HG02884 (cell line): ENCODE data around the gene CCNK.

ENCODE experiments used
- ATAC-seq: cut with Tn5 transposase; IDR thresholded peaks from one replicate; pipeline ENCODE4 v1.9.1; 2021; ENCODE audit warnings: mild to moderate bottlenecking, moderate library complexity; ENCODE audit not compliant: unreplicated experiment

Gene CCNK

DNA sequence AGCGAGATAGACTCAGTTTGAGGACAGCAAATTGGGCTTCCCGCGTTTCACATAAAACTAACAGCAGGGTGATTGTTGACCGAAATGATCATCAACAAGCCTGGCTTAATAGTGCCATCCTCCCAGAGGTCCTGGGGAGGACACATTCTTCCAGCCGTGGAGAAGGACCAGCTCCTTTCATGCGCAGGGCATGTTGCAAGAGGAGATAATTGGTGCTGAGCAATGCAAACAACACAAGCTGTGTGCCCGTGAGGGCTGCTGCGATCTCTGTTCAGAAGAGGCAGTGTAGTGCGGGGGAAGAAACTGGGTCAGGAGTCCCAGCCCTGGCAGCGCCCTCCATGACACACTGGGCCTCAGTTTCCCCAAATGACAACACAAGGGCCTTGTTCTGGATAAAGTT is 68.5 kb downstream of the CCNK start:
- ATAC-seq: no peak

DNA sequence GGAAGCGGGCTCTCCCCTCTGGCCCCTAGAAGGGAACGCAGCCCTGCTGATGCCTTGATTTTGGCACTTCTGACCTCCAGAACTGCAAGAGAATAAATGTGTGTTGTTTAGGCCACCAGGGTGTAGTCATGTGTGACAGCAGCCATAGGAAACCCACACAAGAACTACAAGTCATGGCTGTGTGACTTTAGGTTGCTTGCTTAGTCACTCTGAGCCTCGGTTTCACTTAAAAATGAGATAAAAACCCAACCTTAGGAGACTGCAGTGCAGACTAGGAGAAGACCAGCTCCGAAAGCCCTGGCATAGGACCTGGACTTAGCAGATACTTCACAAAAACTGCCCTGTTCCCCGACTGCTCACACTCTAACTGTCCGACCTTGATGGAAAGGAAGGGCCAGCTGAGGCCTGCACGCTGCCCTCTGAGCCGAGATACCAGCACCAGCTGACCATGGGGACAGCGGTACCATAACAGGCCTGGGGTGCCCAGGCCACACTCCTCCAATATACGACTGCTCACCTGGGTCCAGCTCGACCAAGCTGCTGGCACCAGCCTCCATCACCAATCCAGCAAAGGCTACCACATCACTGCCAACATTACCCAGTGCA is 69.3 kb downstream of the CCNK start:
- ATAC-seq: no peak

DNA sequence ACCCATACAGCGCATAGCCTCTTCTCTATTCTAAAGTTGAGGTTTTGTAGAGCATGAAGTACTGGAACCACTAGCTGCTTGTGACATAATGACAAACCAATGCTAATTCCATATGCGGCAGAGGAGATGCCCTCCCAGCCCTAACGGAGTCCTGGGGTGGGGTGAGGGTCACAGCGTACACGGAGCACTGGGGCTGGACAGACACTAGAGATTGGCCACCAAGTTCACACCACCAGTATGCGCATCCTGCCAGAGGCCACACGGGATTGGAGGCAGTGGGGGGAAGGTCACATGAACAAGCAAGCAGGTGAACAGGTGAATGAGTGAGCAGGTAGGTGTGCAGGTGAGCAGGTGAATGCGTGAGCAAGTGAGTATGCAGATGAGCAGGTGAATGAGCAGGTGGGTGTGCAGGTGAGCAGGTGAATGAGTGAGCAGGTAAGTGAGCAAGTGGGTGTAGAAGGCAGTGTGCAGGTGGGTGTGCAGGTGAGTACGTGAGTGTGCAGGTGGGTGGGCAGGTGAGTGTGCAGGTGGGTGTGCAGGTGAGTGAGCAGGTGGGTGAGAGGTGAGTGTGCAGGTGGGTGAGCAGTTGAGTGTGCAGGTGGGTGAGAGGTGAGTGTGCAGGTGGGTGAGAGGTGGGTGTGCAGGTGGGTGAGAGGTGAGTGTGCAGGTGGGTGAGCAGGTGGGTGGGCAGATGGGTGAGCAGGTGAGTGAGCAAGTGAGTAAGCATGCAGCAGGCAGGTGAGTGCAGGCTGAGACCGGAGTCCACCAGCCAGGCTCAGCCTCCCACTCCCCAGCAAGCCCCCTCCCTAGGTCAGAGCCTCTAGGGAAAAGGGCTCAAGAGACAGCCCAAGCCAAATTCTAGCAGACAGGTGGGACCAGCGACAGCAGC is 70.1 kb downstream of the CCNK start:
- no peak for ATAC-seq

DNA sequence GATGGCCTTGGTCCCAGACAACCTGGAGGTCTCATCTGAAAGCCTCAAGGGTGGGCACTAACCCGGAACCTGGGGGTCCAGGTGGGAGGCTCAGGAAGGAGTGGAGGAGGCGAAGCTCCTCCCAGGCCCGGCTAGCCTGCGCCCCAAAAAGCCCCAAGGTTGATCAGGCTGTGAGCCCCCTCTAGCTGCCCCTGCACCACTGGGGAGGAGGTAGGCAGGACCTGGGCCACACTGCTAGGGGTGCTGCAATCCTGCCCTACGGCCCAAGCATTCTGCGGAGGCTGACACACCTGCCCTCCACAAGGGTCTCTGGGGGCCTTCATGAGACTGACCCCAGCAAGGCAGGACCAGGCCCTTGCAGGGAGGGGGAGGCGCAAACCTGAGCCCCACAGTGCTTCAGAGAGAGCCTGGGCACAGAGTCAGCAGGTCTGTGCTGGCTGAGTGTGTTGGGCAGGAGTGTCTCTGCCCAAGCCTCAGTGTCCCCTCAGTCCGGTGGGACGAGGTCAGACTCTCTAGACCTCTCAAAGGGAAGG is 70.9 kb downstream of the CCNK start:
- ATAC-seq: no peak

DNA sequence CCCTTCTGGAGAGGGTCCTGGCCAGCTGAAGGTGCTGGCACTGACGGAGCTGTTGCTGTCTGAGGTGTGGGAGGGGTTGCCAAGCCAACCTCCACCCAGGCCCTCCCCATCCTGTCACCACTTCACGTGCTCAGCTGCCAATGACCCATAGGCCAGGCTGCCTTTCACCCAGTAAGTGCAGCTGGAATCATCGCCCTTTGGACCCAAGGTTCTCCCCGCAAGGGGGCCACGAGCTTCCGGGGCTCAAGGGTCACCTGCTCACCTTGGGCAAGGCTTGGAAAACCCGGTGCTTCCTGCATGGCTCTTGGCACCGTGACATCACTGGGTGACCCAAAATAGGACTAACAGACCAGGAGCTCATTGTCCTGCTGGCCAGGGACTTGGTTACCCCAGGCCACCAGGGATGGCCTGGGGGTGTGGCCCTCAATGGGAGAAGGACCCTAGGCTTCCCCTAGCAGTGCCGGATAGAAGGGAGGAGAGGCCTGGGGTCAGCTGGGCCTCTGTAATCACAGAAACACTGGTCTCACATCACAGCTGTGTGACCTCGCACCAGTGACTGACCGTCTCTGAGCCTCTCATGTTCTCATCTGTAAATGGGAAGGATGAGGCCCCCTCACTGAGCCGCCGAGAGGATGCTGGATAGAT is 71.5 kb downstream of the CCNK start:
- no peak for ATAC-seq

DNA sequence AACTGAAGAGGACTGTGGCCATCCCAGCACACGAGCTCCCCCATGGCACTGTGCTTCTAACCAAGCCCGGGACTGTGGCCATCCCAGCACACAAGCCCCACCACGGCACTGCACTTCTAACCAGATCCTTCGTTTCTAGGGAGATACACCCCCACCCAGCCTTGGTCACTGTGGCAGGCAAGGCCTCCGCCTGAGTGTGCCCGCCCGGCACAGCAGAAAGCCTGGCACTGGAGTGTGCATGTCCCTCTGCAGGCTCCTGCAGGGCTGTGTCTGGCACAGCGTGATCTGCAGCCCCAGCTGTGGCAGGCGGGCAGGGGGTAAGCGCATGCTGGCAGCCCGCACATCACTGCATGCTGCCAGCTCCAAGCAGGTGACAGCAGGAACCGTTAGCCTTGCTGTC is 73.0 kb downstream of the CCNK start:
- ATAC-seq: no peak

DNA sequence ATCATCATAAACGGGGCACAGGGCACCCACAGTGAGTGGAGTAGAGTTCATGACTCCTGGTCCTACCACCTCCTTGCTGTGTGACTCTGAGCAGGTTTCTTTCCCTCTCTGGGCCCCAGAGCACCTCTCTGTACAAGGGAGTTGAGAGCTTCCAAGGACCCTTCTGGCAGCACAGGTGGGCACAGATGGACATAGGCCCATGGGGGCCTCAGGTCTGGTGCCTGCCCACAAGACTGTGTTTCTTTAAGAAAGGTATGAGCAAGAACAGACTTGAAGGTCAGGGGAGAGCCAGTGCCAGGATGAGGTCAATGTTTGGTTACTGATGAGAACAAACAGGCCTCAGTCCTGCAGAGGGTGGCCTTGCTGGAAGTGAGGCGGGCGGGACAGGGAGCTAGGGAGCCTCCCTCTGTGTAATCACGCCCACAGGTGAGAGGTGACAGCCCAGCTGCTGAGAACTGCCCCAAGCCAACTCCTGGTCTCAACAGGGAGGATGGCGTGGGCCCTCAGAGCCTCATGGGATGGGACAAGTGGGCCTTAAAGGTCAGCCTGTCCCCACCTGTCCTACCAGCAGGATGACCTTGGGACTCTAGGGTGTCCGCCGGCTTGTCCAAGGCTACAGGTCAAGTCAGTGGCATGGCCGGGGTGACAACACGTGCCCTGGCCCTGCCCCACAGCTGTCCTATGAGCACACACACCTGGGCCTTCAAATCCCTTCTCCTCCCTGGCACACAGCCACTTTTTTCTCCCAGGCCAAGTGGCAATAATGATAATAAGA is 73.7 kb downstream of the CCNK start:
- no peak for ATAC-seq

DNA sequence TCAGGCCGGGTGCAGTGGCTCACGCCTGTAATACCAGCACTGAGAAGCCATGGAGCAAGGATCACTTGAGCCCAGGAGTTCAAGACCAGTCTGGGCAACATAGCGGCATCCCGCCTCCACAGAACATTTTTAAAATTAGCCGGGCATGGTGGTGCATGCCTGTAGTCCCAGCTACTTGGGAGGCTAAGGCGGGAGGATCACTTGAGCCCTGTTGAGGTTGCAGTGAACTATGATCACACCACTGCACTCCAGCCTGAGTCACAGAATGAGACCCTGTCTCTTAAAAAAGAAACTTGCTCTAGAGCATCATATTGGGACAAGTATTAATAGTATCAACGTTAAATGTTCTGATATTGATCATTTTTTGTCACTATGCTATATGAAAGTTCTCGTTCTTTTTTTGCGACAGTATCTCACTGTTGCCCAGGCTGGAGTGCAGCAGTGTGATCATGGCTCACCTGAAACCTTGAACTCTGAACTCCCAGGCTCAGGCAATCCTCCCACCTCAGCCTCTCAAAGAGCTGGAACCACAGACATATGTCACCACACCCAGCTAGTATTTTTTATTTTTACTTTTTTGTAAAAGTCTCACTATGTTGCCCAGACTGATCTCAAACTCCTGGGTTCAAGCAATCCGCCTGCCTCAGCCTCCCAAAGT is 75.1 kb downstream of the CCNK start:
- ATAC-seq: no peak

DNA sequence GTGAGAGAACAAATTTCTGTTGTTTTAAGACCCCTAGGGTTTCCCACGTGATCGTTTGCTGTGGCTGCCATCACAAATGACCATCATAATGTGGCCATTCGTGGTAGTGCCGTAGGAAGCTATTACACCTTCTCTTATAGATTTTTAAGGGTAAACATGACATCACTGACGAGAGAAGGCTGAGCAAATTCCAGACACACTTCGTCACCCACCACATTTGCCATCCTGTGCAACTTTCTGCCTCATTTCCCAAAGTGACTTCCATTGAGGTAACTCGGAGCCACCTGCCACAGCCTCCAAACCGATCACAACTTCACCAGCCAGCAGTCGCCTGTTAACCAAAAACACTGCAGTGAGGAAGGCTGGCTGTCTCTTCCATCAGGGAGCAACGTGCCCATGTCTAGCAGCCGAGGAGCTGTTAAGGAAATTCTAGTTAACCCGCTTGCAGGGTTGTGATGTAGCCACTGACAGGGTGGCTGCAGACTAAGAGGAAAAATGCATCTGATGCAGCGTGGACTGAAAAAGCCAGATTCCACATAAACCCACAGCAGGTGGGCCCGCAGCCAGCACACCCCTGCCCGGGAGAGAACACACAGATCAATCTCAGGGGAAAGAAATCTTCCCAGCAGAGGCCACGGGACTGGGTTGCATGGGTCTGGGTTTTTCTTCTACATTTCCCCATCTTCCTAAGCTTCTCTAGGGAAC is 78.2 kb downstream of the CCNK start:
- no peak for ATAC-seq

DNA sequence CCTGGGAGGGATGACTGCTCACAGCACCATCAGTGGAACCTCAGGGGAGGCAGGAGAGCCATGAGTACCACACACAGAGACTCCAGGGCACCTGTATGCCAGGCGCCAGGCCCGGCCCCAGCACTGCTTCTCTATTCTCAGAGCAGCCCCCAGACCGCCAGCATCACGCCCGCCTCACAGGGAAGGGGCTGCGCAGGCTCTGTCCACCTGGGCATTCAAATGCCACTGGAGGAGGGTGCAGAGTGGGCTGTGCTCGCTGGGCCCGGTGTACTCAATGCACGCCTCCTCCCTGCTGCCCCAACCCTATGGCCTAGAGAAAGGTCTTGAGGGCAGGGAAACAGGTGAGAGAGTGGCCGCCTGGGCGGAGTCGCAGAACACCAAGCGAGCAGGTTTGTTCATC is 79.2 kb downstream of the CCNK start:
- ATAC-seq: no peak

DNA sequence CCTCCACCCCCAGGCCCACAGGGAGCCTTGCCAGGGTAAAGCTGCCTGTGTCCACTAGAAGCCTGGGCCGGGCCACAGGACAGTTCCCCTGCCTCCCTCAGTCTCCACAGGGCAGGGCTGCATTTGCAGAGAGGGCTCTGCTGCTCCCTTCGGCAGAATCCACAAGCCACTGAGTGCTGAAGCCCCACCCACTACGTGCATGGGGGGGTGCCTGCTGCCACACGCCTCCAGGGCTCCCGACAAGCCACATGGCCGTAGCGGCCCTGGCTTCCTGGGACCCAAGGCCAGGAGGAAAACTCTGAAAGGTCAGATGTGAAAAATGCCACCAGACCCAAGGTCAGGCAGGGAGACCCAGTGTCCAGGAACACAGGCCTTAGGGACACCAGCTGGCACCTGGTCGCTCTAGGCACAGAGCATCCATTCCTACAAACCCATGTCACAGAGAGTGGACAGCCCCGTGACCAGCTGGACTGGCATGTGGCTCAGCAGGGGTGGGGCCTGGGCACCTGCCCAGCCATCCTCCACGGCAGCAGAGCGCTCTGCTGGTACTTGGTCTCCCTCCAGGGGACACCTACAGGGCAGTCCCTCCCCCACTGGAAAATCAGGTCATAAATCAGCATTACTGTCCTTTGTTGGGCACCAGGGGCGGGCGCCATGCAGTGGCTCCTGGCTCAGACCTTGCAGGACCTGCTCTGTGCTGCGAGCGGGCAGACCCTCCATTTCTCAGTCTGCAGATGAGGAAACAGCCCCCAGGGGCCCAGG is 79.9 kb downstream of the CCNK start:
- no peak for ATAC-seq

DNA sequence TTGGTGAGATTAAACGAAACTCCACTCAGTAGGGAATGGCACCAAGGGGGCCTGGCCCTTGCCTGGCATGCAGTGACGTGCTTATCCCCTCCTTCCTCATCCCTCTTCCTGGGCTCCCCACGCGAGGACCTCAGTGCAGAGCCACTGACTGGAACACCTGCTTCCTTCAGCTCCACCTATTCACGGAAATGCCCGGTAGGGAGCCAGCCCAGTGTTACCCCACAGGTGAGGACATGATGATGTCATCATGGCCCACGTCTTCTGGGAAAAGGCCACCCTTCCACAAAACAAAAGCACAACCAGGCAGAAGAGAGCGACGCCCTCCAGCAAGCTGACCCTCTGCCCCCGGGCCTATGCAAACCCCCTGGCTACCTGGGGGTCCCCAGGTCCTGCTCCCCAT is 80.7 kb downstream of the CCNK start:
- no peak for ATAC-seq
